T-helper 22 cell (primary cell): ENCODE results near the gene RAB11A.
"Not testable (repeated sequence)": the region's sequence is repeated elsewhere in the genome, so short reads cannot be mapped to it uniquely, and the experiment has no call there.

ENCODE experiments used
- DNase-seq: peaks from one replicate; pipeline ENCODE4 v3.0.0-alpha.2; 2020; ENCODE audit warnings: low read depth

Gene RAB11A

GRCh38 chr15:65845826-65846519 is 23.3 kb upstream of the RAB11A start:
- DNase-seq: no peak

- DNase-seq: no peak
Measured at GRCh38 chr15:65847989-65848388, 21.3 kb upstream of the RAB11A start.

DNA sequence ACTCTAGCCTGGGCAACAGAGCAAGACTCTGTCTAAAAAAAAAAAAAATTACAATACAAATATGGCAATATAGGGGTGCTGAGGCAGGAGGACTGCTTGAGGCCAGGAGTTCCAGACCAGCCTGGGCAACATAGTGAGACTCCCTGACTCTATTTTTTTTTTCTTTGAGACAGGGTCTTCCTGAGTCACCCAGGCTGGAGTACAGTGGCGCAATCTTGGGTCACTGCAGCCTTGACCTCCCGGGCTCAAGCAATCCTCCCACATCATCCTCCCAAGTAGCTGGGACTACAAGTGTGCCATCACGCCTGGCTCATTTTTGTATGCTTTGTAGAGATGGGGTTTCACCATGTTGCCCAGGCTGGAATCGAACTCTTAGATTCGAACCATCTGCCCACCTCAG is 17.3 kb upstream of the RAB11A start:
- DNase-seq: no peak

DNA sequence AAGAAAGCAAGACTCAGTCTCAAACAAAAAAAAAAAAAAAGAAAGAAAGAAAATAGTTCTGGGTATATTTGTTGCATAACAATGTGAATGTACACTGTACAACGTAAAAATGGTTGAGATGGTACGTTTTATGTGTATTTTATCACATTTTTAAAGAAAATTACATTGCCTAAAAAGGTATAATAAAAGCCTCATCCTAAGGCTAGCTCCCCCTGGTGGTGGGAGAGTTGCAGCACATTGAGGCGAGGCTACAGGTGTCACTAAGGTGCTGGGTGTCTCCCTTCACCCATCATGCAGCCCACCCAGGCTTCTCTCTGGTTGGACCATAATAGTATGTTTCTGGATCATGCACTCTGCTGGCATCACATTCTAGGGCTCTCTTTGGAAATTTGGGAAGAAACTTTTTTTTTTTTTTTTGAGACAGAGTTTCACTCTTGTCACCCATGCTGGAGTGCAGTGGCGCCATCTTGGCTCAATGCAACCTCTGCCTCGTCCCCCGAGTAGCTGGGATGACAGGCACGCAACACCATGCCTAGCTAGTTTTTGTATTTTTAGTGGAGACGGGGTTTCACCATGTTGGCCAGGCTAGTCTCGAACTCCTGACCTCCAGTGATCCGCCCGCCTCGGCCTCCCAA is 12.4 kb upstream of the RAB11A start:
- DNase-seq: peak; percentile 61

- DNase-seq: no peak
Measured at GRCh38 chr15:65857718-65858402, 11.4 kb upstream of the RAB11A start.

DNA sequence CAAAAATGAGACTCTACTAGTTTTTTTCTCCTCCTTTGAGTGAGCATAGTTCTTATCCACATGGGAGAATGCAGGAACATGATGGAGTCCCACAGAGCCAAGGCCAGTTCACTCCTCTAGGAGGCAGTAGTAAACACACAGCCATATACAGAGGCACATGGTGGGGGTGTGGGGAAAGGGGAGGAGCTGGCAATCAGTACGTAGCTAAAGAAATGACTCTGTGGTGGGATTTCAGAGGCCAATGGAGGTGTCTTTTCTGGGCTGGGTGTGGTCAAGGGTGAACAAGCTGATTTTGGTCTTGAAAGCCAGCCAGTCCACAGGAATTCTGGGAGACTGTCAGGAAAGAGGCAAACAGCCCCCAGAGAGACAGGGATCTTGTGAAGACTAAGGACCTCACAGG is 6.6 kb upstream of the RAB11A start:
- DNase-seq: no peak

GRCh38 chr15:65863106-65863505 is 6.2 kb upstream of the RAB11A start:
- no peak for DNase-seq

DNA sequence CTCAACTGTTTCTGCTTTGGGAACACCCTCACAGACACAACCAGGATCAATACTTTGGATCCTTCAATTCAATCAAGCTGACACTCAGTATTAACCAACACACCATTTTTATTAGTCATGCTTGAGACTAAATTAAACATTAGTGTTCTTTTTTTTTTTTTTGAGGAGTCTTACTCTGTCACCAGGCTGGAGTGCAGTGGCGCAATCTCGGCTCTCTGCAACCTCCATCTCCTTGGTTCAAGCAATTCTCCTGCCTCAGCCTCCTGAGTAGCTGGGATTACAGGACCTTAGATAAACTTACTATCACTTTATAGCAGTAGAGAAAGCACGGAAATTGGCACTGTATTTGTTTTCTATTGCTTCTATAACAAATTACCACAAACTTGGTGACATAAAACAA is 2.0 kb upstream of the RAB11A start:
- no peak for DNase-seq

- DNase-seq: not testable (repeated sequence)
Measured at GRCh38 chr15:65867933-65868332, 1.4 kb upstream of the RAB11A start.

DNA sequence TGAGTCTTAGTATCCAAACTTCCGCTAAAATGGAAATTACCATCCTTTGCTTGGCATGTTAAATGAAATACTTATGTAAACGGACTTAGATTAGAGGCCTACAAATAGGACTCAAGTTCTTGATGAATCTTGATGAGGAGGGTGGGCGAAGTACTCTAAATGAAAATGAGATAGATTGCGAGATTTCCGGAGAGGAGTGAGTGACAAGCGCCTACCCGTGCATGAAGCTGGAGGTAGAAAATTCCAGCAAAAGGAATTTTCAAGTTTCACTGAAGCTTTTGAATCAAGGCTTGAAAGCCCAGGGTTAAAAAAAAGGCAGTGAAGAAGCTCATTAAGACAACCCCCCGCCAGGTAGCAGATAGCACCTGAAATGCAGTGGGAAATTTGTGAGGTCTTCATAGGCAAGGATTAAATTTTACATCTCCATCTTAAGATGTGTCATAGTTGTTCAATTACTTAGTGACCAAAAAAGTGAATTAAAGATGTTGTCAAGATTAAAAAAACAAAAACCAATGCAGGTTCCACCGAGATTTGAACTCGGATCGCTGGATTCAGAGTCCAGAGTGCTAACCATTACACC is 655 bp upstream of the RAB11A start:
- no peak for DNase-seq

DNA sequence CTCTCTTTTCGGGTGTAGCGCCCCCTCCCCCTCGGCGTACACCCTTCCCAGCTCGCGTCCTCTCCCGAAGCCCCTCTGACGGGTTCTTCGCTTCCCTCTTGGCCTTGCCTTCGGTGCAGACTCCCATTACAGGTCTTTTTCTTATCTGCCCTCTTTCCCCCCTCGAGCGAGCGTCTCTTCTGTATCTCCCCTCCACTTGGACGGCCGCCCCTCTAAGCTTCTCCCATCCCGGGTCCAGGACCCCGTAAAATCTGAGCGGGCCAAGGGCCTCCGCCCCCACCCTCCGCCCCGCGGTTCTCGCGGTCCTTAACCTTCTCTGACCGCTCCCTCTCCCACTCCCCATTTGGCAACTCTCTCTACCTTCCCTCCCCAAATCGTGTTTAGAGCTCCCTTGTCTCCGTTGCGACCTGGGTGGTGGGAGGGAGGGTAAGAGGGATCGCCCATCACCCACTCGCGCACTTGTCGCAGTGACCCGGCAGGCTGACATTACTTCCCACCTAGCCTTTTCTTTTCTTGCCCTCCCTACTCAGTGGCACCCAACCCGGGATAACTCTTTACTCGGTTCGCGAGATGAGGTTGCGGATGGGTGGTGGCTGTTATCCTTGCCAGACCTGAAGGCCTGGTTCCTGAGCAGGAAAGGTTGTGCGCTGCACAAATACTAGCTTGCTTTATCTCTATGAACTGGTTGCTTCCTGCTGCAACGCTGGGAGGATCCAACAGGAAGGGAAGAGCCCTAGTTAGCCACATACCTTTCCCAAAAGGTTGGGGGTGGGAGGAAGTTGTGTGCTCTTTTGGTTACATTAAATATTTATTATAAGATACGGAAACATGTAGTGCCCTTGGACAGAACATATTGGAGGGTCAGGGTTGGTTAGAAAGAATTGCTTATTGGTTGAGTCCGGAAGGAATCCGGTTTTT is 922 bp downstream of the RAB11A start:
- no peak for DNase-seq

DNA sequence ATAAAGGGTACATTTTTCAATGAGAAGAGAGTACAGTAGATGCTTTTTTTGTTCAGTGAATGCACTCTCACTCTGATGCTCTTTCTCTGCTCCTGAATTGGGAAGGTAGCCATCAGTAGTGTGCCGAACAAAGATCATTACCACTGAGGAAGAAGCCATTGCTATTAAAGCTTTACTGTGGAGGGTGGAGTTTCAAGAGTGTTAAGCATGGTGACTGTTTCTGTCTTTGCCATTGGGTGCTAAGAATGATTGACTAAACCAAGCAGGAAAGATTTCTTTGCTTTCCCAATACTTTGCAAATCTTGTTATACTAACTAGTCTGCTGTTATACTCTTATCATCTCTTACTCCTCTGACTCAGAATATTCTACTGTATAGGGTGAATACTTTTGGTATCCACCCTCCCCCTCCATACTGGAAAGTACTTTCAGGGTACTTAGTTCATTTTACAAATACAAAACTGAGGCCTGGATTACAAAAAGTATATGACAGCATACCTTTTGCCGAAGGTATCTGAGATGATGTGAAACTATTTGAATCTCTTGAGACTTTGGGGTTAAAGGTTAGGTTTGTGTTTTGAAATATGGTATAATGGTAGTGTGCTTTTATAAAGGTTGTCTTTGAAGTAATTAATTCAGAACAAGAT is 1.7 kb downstream of the RAB11A start:
- no peak for DNase-seq

- not testable (repeated sequence) for DNase-seq
Measured at GRCh38 chr15:65871886-65872285, 2.6 kb downstream of the RAB11A start.

DNA sequence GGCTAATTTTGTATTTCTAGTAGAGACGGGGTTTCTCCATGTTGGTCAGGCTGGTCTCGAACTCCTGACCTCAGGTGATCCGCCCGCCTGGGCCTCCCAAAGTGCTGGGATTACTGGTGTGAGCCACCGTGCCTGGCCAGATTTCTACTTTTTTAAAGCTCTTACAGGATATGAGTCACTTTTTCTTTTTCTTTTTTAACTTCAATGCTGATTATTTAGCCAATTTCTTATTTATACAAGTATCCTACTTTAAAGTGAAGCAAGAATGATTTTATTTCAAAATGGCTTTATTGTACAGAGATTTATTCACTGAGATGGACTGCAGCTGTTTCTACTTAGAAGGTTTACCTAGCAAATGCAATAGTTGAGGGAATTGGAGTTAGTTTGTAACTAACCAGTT is 3.3 kb downstream of the RAB11A start:
- DNase-seq: not testable (repeated sequence)

DNA sequence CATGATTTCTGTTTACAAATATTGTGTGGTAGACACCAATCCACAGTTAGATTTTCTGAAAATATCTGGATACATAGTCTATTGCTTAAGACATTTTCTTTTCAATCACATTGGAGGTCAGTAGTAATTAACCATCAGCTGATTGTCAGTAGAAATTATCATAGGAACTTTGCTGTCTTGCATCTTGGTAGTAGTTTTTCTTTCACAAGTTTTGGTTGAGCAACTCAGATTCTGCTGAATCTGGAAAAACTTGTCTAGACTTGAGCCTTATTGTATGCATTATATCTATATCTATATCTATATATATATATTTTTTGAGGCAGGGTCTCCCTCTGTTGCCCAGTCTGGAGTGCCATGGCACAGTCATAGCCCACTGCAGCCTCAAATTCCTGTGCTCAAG is 4.0 kb downstream of the RAB11A start:
- no peak for DNase-seq

GRCh38 chr15:65875458-65875857 is 6.2 kb downstream of the RAB11A start:
- DNase-seq: no peak

- DNase-seq: no peak
Measured at GRCh38 chr15:65877749-65878148, 8.5 kb downstream of the RAB11A start.

DNA sequence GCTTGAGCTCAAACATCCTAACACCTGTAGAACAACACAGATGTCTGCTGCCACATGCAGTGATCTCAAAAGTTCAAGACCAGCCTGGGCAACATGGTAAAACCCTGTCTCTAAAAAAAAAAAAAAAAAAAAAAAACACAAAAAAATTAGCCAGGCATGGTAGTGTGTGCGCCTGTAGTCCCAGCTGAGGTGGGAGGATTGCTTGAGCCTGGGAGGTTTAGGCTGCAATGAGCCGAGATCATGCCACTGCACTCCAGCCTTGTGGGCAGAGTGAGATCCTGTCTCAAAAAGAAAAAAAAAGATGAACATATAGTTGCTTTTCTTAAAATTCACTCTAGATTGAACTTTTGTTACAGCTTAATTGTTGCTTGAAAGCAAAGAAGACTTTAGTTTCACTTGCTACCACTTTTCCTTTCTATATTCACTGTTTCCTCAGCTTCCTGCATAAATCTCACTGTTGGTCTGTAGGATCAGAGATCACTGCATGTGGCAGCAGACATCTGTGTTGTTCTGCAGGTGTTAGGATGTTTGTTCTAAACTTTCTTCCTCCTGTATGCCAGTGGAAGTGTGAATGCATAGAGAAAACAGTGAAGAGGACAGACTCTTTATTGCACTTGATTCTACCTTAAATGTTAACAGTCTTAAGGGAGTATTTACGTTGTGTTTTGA is 12.6 kb downstream of the RAB11A start:
- no peak for DNase-seq

DNA sequence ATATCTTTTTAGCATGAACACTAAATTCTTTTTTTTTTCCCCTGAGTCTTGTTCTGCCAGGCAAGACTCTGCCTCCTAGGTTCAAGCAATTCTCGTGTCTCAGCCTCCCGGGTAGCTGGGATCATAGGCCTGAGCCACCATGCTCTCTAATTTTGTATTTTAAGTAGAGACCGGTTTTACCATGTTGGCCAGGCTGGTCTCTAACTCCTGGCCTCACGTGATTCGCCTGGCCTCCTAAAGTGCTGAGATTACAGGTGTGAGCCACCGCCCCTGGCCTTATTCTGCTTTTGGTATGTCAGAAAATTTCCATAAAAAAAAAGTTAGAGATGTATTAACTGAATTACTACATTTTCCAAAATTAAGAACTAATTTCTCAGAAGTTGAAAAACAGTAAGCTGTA is 14.3 kb downstream of the RAB11A start:
- DNase-seq: no peak

DNA sequence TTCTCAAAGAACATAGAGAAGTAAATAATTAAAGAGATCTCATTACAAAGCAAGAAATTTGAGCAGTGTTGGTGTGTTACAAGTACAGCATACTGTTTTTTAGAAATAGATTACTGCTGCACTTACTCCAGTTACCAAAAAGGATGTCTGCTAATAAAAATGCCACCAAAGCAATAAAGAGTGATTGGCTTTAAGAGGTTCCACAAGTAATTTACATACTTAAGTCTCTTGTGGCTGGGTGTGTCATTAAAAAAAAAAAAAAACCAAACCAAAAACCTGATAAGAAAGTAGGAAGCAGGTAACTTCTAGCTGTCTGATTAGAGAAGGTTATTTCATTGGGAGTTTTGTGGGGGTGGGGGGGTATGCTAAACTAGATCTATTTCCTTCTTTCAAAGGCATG is 15.2 kb downstream of the RAB11A start:
- DNase-seq: no peak

- no peak for DNase-seq
Measured at GRCh38 chr15:65885668-65886218, 16.5 kb downstream of the RAB11A start.
